Chondrocyte (in vitro differentiated cells): ENCODE data around the gene SLIT3. TPM values are rescaled to one million over a fixed set of nuclear protein-coding genes. Genes with fewer than 3 reads are reported as not detected.

ENCODE experiments used
- DNase-seq: peaks from one replicate; pipeline ENCODE4 v3.0.0; 2021; ENCODE audit warnings: mixed read lengths, low spot score
- H3K27ac Mint-ChIP-seq: one replicate; pipeline ENCODE4 v1.8.0; 2021; ENCODE audit warnings: mild to moderate bottlenecking, moderate library complexity, mixed read lengths; ENCODE audit not compliant: unreplicated experiment
- H3K27me3 Mint-ChIP-seq: 2 replicates; pipeline ENCODE4 v1.8.0; 2021; ENCODE audit warnings: low read depth, mixed read lengths
- H3K36me3 Mint-ChIP-seq: 2 replicates; pipeline ENCODE4 v1.8.0; 2021; ENCODE audit warnings: low read depth, mixed read lengths
- H3K4me1 Mint-ChIP-seq: 2 replicates; pipeline ENCODE4 v1.8.0; 2021; ENCODE audit warnings: low read depth, mild to moderate bottlenecking, mixed read lengths
- H3K4me3 Mint-ChIP-seq: one replicate; pipeline ENCODE4 v1.8.0; 2021; ENCODE audit warnings: mild to moderate bottlenecking, moderate library complexity, mixed read lengths; ENCODE audit not compliant: unreplicated experiment
- H3K9me3 Mint-ChIP-seq: 2 replicates; pipeline ENCODE4 v1.8.0; 2021; ENCODE audit warnings: low read depth, mixed read lengths
- total RNA-seq: library from RNA; stranded (reverse); gene quantifications from 3 replicates; pipeline ENCODE4 v1.2.1, GENCODE V29; 2021
- TF ChIP-seq, protein P1 (sequence below): fragments of 200-600 bp; sonication (generic); IDR thresholded peaks from 2 replicates; pipeline ENCODE4 v1.5.0; 2021; ENCODE audit warnings: antibody characterized with exemption, mild to moderate bottlenecking, moderate library complexity

The SLIT3 gene
- total RNA-seq, 1 donor from 2014 or later = 116 TPM

DNA sequence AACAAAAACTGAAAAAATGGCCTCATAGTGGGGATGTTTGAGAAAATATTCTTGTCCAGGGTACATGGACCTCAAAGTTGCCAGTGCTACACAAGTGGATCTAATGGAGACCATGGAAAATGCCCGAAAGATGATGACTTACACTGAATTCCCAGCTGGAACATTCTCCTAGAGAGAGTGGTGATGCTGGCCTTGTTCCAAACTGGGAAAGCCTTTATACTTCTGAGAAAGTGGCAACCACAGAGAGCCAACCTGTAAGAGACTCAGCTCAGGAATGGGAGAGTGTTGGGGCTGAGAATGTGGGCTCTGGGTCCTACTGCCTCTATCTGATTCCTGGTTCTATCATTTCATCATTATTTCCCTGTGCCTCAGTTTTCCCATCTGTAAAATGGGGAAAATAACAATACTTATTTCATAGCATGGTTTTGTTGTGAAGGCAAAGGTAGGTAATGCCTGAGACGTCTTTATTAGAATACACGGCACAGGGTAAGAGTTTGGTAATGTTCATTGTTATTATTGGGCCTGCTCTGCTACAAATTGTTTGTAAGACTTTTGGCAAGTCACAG, 492.8 kb downstream of the SLIT3 start:
- no peaks in the 10 kb centered on the region for H3K9me3 Mint-ChIP-seq
- no peaks in the 10 kb centered on the region for H3K4me1 Mint-ChIP-seq
- no peaks in the 10 kb centered on the region for H3K27me3 Mint-ChIP-seq
- H3K27ac Mint-ChIP-seq = no peak overlapping the region
- DNase-seq = no peak
- peaks cover 34% of the 10 kb centered on the region for H3K36me3 Mint-ChIP-seq
- no peak overlapping the region for H3K4me3 Mint-ChIP-seq
- TF ChIP-seq, protein P1, sequence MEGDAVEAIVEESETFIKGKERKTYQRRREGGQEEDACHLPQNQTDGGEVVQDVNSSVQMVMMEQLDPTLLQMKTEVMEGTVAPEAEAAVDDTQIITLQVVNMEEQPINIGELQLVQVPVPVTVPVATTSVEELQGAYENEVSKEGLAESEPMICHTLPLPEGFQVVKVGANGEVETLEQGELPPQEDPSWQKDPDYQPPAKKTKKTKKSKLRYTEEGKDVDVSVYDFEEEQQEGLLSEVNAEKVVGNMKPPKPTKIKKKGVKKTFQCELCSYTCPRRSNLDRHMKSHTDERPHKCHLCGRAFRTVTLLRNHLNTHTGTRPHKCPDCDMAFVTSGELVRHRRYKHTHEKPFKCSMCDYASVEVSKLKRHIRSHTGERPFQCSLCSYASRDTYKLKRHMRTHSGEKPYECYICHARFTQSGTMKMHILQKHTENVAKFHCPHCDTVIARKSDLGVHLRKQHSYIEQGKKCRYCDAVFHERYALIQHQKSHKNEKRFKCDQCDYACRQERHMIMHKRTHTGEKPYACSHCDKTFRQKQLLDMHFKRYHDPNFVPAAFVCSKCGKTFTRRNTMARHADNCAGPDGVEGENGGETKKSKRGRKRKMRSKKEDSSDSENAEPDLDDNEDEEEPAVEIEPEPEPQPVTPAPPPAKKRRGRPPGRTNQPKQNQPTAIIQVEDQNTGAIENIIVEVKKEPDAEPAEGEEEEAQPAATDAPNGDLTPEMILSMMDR = no peak

DNA sequence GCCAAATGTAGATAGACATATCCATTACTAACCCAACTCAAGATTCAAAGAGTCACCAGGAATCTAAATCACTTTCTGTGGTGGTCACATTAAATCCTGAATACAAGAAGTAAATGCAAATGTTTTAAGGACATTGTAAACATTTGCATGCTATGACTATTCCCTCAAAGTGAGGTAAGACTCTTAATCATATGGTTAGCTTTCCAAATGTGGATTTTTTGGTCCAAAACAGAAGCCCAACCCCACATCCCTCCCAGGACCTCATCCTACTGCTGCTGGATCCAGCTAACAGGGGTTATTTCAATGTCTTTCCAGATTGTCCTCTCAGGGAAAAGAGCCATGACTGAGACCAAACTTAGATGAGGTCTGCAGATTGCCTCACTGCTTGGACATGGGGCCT, 493.7 kb downstream of the SLIT3 start:
- H3K27ac Mint-ChIP-seq = no peak overlapping the region
- TF ChIP-seq, protein P1 = no peak
- H3K4me3 Mint-ChIP-seq = no peak overlapping the region
- H3K4me1 Mint-ChIP-seq = no peaks in the 10 kb centered on the region
- H3K9me3 Mint-ChIP-seq = no peaks in the 10 kb centered on the region
- H3K36me3 Mint-ChIP-seq = peaks cover 34% of the 10 kb centered on the region
- H3K27me3 Mint-ChIP-seq = no peaks in the 10 kb centered on the region
- no peak for DNase-seq

- TF ChIP-seq, protein P1 = no peak
- no peaks in the 10 kb centered on the region for H3K9me3 Mint-ChIP-seq
- H3K36me3 Mint-ChIP-seq = peaks cover 29% of the 10 kb centered on the region
- DNase-seq = no peak
- no peak overlapping the region for H3K27ac Mint-ChIP-seq
- peaks cover 11% of the 10 kb centered on the region for H3K4me1 Mint-ChIP-seq
- no peak overlapping the region for H3K4me3 Mint-ChIP-seq
- no peaks in the 10 kb centered on the region for H3K27me3 Mint-ChIP-seq
Observed at GRCh38 chr5:168803541-168803940, 497.4 kb downstream of the SLIT3 start.

GRCh38 chr5:168802337-168802736, 498.6 kb downstream of the SLIT3 start:
- H3K36me3 Mint-ChIP-seq = peaks cover 28% of the 10 kb centered on the region
- H3K27ac Mint-ChIP-seq = peak overlapping the region; percentile 4
- no peaks in the 10 kb centered on the region for H3K9me3 Mint-ChIP-seq
- H3K27me3 Mint-ChIP-seq = no peaks in the 10 kb centered on the region
- DNase-seq = no peak
- TF ChIP-seq, protein P1 = no peak
- H3K4me1 Mint-ChIP-seq = peaks cover 11% of the 10 kb centered on the region
- H3K4me3 Mint-ChIP-seq = no peak overlapping the region

- H3K4me1 Mint-ChIP-seq = peaks cover 11% of the 10 kb centered on the region
- peak overlapping the region; percentile 86 for H3K27ac Mint-ChIP-seq
- TF ChIP-seq, protein P1 = no peak
- peaks cover 32% of the 10 kb centered on the region for H3K36me3 Mint-ChIP-seq
- no peak overlapping the region for H3K4me3 Mint-ChIP-seq
- no peaks in the 10 kb centered on the region for H3K9me3 Mint-ChIP-seq
- H3K27me3 Mint-ChIP-seq = no peaks in the 10 kb centered on the region
- DNase-seq = no peak
Observed at GRCh38 chr5:168801567-168801966, 499.4 kb downstream of the SLIT3 start.
